RWPE1 (cell line): ENCODE results near the gene C11orf58.

Experiments used
- CTCF ChIA-PET: fragments of 350-600 bp; sonication (Branson Sonifier 250); formaldehyde crosslinking; extraction: SDS; loops from one replicate; lab custom pipeline; 2021; lab: Yijun Ruan, JAX
- POLR2A ChIA-PET: fragments of 400-600 bp; formaldehyde crosslinking; extraction: SDS; loops from one replicate; lab custom pipeline; 2020; ENCODE audit warnings: antibody characterized with exemption; ENCODE audit not compliant: low non-redundant PET; lab: Yijun Ruan, JAX
- DNase-seq: peaks from one replicate; pipeline ENCODE4 v3.0.0; 2012; ENCODE audit warnings: low spot score
- H3K27ac ChIP-seq: fragments of 450-650 bp; 2 replicates; pipeline ENCODE4 v1.5.1; 2017
- CTCF ChIP-seq: fragments of 450-650 bp; conservative IDR thresholded peaks from 2 replicates; pipeline ENCODE4 v1.5.1; 2017; ENCODE audit warnings: low read depth, mild to moderate bottlenecking

C11orf58 gene

GRCh38 chr11:16749092-16749491 is 10.6 kb downstream of the C11orf58 start:
- ChIA-PET POLR2A (no interaction called here), CTCF (no interaction called here)
- TF ChIP-seq CTCF = no peak
- no peak for DNase-seq
- H3K27ac ChIP-seq = no peak overlapping the region

GRCh38 chr11:16749666-16750065 is 11.2 kb downstream of the C11orf58 start:
- TF ChIP-seq CTCF = no peak
- ChIA-PET CTCF (no interaction called here), POLR2A (no interaction called here)
- DNase-seq = no peak
- no peak overlapping the region for H3K27ac ChIP-seq

GRCh38 chr11:16750417-16750816 is 12.0 kb downstream of the C11orf58 start:
- ChIA-PET POLR2A (no interaction called here), CTCF (no interaction called here)
- no peak overlapping the region for H3K27ac ChIP-seq
- no peak for DNase-seq
- no peak for TF ChIP-seq CTCF

- TF ChIP-seq CTCF = no peak
- CTCF ChIA-PET = interaction anchor here (0.8 kb wide), 1 partner anchor 138 kb away, joined by 8 read pairs; no protein-coding TSS in a partner anchor
- no peak overlapping the region for H3K27ac ChIP-seq
- POLR2A ChIA-PET = no interaction called here
- DNase-seq = no peak
Observed at GRCh38 chr11:16758382-16759024, 20.1 kb downstream of the C11orf58 start.

GRCh38 chr11:16759857-16760508 is 21.5 kb downstream of the C11orf58 start:
- no peak for TF ChIP-seq CTCF
- H3K27ac ChIP-seq = no peak overlapping the region
- ChIA-PET POLR2A (no interaction called here), CTCF (interaction anchor here (0.6 kb wide), 1 partner anchor 27 kb away, joined by 3 read pairs; no protein-coding TSS in a partner anchor)
- no peak for DNase-seq

- DNase-seq = no peak
- TF ChIP-seq CTCF = no peak
- no peak overlapping the region for H3K27ac ChIP-seq
- ChIA-PET POLR2A (no interaction called here), CTCF (no interaction called here)
Observed at GRCh38 chr11:16763746-16764145, 25.3 kb downstream of the C11orf58 start.
